ENCODE measurements around the gene ARID1B.

- TF ChIP-seq NBN (IDR thresholded peaks at IDR 0.05; ENCODE audit: low read depth) (no peak), POLR2AphosphoS5 (IDR thresholded peaks at IDR 0.05; ENCODE audit: control insufficient read depth, insufficient read depth, low read depth, low read length) (no peak), CBX1 (IDR thresholded peaks at IDR 0.05; ENCODE audit: low read depth) (no peak), TAF9B (IDR thresholded peaks at IDR 0.05; ENCODE audit: partially characterized antibody) (no peak), KDM1A (IDR thresholded peaks at IDR 0.05) (no peak), ZNF766 (CRISPR knock-in tag; conservative IDR thresholded peaks at IDR 0.05) (no peak), ZFP1 (CRISPR knock-in tag; IDR thresholded peaks at IDR 0.05) (no peak)
These were observed 298.6 kb downstream of the ARID1B start for GRCh38 chr6:157075549-157076450.
